Stimulated activated CD4-positive, alpha-beta T cell treated with anti-CD3 and anti-CD28 coated beads, TNF-alpha, amount 100 ng/mL, for 4 hours (primary cell): ENCODE data around the gene PBRM1.

Source experiments
- DNase-seq, 3 experiments: peaks; one replicate each; pipeline ENCODE4 v3.0.0-alpha.2; 2020; ENCODE audit warnings: low read depth in 3 of 3

Gene PBRM1

GRCh38 chr3:52511509-52511908, 174.2 kb downstream of the PBRM1 start:
- no peak for DNase-seq

- DNase-seq: no peak
Observed at GRCh38 chr3:52509753-52510328, 175.9 kb downstream of the PBRM1 start.

- DNase-seq: no peak
Observed at GRCh38 chr3:52507359-52507758, 178.4 kb downstream of the PBRM1 start.

- DNase-seq: no peak
Observed at GRCh38 chr3:52506266-52506966, 179.3 kb downstream of the PBRM1 start.

GRCh38 chr3:52504977-52505376, 180.7 kb downstream of the PBRM1 start:
- no peak for DNase-seq

- DNase-seq: no peak
Observed at GRCh38 chr3:52503788-52504424, 181.8 kb downstream of the PBRM1 start.

GRCh38 chr3:52502808-52503350, 182.8 kb downstream of the PBRM1 start:
- no peak for DNase-seq

- DNase-seq: no peak
Observed at GRCh38 chr3:52502001-52502400, 183.7 kb downstream of the PBRM1 start.

- no peak for DNase-seq
Observed at GRCh38 chr3:52501046-52501445, 184.7 kb downstream of the PBRM1 start.

GRCh38 chr3:52498137-52499054, 187.3 kb downstream of the PBRM1 start:
- DNase-seq: no peak

GRCh38 chr3:52495777-52496602, 189.7 kb downstream of the PBRM1 start:
- no peak for DNase-seq
